Mesothelial cell of epicardium (in vitro differentiated cells): Measurements from ENCODE around the gene ESPNL. TPM values are rescaled to one million over a fixed set of nuclear protein-coding genes. Genes with fewer than 3 reads are reported as not detected.

Experiments used
- DNase-seq, 2 experiments: peaks; one replicate each; pipeline ENCODE4 v3.0.0; 2021; ENCODE audit warnings: low spot score in 2 of 2; ENCODE audit not compliant: unreplicated experiment in 2 of 2
- H3K27ac Mint-ChIP-seq: 2 replicates; pipeline ENCODE4 v1.8.0; 2021; ENCODE audit warnings: mixed read lengths
- H3K27me3 Mint-ChIP-seq: 2 replicates; pipeline ENCODE4 v1.8.0; 2021; ENCODE audit warnings: low read depth, mixed read lengths
- H3K36me3 Mint-ChIP-seq: 2 replicates; pipeline ENCODE4 v1.8.0; 2021; ENCODE audit warnings: mixed read lengths
- H3K4me1 Mint-ChIP-seq: 2 replicates; pipeline ENCODE4 v1.8.0; 2021; ENCODE audit warnings: mixed read lengths
- H3K4me3 Mint-ChIP-seq: 2 replicates; pipeline ENCODE4 v1.8.0; 2021; ENCODE audit warnings: mild to moderate bottlenecking, moderate library complexity, mixed read lengths
- H3K9me3 Mint-ChIP-seq: 2 replicates; pipeline ENCODE4 v1.8.0; 2021; ENCODE audit warnings: mixed read lengths
- CTCF ChIP-seq: fragments of 200-600 bp; sonication (generic); IDR thresholded peaks from one replicate; pipeline ENCODE4 v1.5.0; 2021; ENCODE audit warnings: antibody characterized with exemption; ENCODE audit not compliant: unreplicated experiment
- total RNA-seq: library from RNA; stranded (reverse); gene quantifications from 3 replicates; pipeline ENCODE4 v1.2.1, GENCODE V29; 2021

The ESPNL gene
- total RNA-seq, 1 donor from 2014 or later = 0.38 TPM

- H3K27ac Mint-ChIP-seq = no peak overlapping the region
- no peaks in the 10 kb centered on the region for H3K4me1 Mint-ChIP-seq
- no peak for TF ChIP-seq CTCF
- H3K4me3 Mint-ChIP-seq = no peak overlapping the region
- no peaks in the 10 kb centered on the region for H3K36me3 Mint-ChIP-seq
- no peaks in the 10 kb centered on the region for H3K27me3 Mint-ChIP-seq
- no peak for DNase-seq
- H3K9me3 Mint-ChIP-seq = no peaks in the 10 kb centered on the region
These were observed 32.6 kb downstream of the ESPNL start for GRCh38 chr2:238132463-238133450.

GRCh38 chr2:238133499-238134392 is 33.6 kb downstream of the ESPNL start:
- no peak for DNase-seq
- Mint-ChIP-seq H3K36me3 (no peaks in the 10 kb centered on the region), H3K4me3 (no peak overlapping the region), H3K4me1 (no peaks in the 10 kb centered on the region), H3K27ac (no peak overlapping the region), H3K9me3 (no peaks in the 10 kb centered on the region), H3K27me3 (no peaks in the 10 kb centered on the region)
- no peak for TF ChIP-seq CTCF

- Mint-ChIP-seq H3K36me3 (no peaks in the 10 kb centered on the region), H3K27me3 (no peaks in the 10 kb centered on the region), H3K4me1 (no peaks in the 10 kb centered on the region), H3K9me3 (no peaks in the 10 kb centered on the region), H3K4me3 (no peak overlapping the region), H3K27ac (no peak overlapping the region)
- no peak for TF ChIP-seq CTCF
- no peak for DNase-seq
These were observed 34.2 kb downstream of the ESPNL start for GRCh38 chr2:238134393-238134785.

- TF ChIP-seq CTCF = no peak
These were observed 35.5 kb downstream of the ESPNL start for GRCh38 chr2:238135601-238136150.

GRCh38 chr2:238136820-238137537 is 36.8 kb downstream of the ESPNL start:
- H3K27ac Mint-ChIP-seq = no peak overlapping the region
- no peaks in the 10 kb centered on the region for H3K9me3 Mint-ChIP-seq
- TF ChIP-seq CTCF = no peak
- no peaks in the 10 kb centered on the region for H3K27me3 Mint-ChIP-seq
- no peaks in the 10 kb centered on the region for H3K36me3 Mint-ChIP-seq
- H3K4me3 Mint-ChIP-seq = no peak overlapping the region
- peaks cover 8% of the 10 kb centered on the region for H3K4me1 Mint-ChIP-seq
- no peak for DNase-seq

More at GRCh38 chr2:238135601-238136150, 35.5 kb downstream of the ESPNL start:
- H3K4me1 Mint-ChIP-seq = no peaks in the 10 kb centered on the region
- no peaks in the 10 kb centered on the region for H3K9me3 Mint-ChIP-seq
- H3K36me3 Mint-ChIP-seq = no peaks in the 10 kb centered on the region
- no peak for DNase-seq
- H3K27ac Mint-ChIP-seq = no peak overlapping the region
- no peak overlapping the region for H3K4me3 Mint-ChIP-seq
- no peaks in the 10 kb centered on the region for H3K27me3 Mint-ChIP-seq
